GM21381 (cell line): Measurements from ENCODE around the gene UNC13A.

ENCODE experiments used
- ATAC-seq: cut with Tn5 transposase; IDR thresholded peaks from one replicate; pipeline ENCODE4 v1.9.1; 2021; ENCODE audit warnings: mild to moderate bottlenecking, moderate library complexity; ENCODE audit not compliant: unreplicated experiment

UNC13A gene

DNA sequence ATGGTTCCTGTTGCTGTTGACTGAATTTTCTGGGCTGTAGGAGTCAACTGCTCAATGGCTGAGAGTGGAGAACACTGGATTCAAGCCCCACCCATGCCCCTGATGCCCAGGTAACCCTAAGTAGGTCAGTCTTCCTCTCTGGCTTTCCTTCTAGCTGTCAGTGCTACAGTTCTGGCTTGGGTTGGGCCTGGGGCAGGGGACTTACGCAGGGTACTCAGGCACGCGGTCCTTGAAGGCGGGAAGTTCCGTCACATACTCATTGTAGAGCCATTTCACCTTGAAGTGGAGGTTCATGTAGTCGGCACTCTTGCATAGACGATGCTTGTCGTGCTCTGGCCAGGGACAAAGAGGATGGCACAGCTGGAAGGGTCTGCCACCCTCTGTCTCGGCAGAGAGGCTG lies 55.6 kb downstream of the UNC13A start:
- ATAC-seq: no peak

DNA sequence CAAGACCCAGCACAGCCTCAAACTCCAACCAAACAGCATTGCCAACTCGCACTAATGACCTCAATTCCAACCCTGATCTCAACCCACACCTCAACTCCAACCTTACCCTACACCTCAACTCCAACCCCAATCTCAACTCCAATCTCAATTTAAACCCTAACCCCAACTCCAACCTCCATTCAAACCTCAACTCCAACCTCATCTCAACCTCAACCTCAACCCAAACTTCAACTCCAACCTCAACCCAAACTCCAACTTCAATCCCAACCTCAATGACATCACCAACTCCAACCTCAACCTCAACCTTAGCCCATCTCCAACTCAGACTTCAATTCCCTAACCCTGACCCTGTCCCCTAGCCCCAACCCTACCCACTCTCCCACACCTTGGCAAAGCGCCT lies 58.4 kb downstream of the UNC13A start:
- no peak for ATAC-seq

GRCh38 chr19:17627921-17628320 lies 60.2 kb downstream of the UNC13A start:
- ATAC-seq: no peak

DNA sequence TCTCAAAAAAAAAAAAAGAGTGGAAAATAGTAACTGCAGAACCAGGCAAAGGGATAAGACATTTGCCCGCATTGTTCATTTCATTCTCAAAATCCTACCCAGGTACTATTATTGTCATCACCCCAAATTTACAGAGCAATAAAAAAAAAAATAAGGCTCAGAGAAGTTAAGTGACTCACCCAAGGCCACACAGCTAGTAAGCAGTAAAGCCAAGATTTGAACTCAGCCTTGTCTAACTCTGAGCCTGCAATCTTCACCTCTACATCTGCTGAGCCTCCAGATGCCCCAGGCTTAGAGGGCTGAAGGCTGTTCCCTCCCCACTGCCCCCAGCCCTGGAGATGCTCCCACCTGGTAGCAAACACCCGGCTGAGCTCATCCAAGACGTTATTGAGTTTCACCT lies 61.0 kb downstream of the UNC13A start:
- no peak for ATAC-seq

GRCh38 chr19:17626456-17627015 lies 61.6 kb downstream of the UNC13A start:
- no peak for ATAC-seq

DNA sequence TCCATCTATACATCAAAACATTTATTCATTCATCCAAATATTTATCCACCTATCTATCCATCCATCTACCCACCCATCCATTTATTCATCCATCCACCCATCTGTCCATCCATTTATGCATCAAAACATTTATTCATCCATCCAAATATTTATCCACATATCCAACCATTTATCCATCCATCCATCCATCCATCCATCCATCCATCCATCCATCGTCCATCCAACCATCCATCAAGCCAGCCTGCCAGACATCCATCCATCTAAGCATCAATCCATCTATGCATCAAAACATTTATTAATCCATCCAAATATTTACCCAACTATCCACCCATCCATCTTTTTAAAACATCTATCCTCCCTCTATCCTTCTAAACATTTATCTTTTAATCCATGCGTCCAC lies 62.2 kb downstream of the UNC13A start:
- no peak for ATAC-seq

DNA sequence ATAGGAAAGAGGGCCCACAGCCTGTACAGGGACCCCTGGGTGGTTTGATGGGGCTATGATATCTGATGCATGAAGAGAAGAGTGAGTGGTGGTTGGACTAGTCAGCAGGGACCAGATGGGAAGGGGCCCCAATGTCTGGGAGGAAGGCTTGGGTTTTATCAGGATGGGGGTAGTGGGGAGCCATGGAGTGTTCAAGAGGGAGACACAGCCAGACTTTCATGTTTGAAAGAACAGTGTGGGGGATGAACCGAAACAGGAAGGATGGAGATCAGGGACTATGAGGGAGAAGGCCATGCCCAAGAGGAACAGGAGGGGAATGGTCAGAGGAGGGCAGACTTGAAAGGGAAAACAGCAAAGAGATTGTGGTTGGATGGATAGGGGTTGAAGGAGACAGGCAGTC lies 63.1 kb downstream of the UNC13A start:
- ATAC-seq: no peak

GRCh38 chr19:17624314-17624991 lies 63.7 kb downstream of the UNC13A start:
- no peak for ATAC-seq

DNA sequence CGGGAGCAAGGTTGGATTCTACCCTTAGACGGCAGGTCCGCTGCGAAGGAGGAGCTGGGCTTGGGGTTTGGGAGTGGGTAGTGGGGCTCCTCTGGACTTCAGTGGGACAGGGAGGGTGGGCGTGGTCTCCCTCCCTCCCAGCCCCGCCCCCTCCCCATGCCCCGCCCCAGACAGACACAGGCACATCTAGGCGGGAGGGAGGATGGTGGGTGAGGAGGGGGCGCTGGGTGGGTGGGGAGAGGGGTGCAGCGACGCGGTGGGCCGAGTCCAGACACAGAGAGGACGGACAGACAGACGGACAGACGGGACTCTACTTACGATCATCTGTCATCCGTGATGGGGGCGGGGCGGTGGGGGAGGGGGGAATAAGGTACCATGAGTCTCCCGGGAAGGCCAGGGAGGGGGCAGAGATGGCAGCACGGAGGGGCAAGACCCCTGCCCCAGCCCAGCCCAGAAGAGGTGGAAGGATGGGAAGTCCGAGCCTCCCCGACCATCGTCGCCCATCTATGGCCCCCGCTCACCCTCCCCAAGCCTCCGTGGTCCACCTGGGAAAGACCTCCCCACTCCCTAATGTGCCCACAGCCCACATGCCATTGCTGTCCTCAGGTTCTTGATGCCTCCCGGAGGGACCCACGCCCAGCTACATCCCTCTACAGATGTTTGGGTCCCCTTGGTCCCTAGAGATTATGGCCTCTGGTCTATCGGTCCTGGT lies 64.8 kb downstream of the UNC13A start:
- no peak for ATAC-seq

DNA sequence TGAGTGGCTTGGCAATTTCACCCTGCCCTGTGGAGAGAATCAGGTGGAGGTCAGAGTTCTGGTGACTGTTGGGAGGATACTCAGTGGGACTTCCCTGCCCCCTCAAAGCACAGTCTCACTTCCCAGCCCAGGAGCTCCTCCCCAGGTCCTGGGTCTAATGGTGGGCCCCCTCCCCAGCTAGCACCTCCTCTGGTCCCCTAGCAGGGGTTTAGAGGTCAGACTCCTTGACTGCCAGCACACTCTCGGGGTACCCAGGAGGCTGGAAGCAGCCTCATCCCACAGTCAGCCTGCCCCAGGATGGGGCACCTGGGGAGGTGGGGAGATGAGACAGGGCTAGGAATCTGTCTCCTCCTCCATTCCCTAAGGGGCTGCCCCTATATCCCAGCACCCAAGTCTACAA lies 67.5 kb downstream of the UNC13A start:
- ATAC-seq: no peak

GRCh38 chr19:17618936-17619335 lies 69.2 kb downstream of the UNC13A start:
- no peak for ATAC-seq

- ATAC-seq: no peak
Measured at GRCh38 chr19:17618281-17618903, 69.8 kb downstream of the UNC13A start.

- ATAC-seq: no peak
Measured at GRCh38 chr19:17617807-17618192, 70.4 kb downstream of the UNC13A start.

DNA sequence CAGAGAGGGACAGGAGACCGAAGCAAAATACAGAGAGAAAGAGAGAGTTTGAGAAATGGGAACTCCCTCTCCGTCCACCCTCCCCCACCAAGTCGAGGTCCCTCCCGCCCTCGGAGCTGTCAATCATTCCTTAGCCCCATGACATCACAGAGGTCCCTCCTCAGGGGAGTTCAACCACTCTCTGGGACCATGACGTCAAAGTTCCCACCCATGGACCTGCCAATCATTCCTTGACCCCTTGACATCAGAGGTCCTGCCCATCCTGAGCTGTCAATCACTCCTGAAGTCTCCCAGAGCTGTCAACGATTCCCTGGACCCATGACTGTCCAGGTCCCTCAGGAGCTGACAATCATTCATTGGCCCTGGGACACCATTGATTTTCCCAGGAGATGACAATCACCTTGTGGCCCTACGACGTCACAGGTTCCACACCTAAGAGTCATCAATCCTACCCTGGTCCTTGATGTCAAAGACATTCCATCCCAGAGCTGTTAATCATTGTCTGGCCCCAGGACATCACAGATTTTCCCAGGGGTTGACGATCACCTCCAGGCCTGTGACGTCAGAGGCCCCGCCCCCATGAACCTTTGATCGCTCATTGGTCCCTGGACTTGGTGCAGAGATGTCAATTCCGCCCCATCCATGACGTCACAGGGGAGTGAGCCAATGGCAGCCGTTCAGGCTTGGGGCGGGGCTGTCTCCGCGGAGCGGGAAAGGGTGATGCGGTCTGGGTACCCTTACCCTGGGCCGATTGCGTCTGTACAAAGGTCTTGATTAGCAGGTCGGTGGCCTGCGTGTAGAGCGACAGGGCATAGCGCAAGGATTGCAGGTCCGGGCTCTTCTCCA lies 71.0 kb downstream of the UNC13A start:
- no peak for ATAC-seq

- ATAC-seq: no peak
Measured at GRCh38 chr19:17616686-17616960, 71.5 kb downstream of the UNC13A start.

- no peak for ATAC-seq
Measured at GRCh38 chr19:17615889-17616685, 72.1 kb downstream of the UNC13A start.

DNA sequence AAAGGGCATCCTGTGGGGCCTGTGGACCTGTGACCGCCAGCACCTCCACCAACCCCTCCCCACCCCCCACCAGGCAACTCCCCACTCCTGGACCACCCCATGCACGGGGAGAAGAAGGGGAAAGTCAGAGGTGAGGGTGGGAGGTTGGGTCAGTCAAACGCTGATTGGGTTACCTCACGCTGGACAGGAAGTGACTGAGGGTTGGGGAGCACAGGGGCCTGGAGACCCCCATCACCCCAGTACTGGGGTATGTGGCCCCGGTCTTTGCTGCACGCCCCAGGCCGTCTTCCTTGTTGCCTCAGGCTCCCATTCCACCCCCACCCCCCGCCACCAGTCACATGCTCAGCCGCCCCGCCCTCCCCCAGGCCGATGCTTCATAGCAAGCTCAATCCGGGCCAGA lies 73.7 kb downstream of the UNC13A start:
- ATAC-seq: no peak

DNA sequence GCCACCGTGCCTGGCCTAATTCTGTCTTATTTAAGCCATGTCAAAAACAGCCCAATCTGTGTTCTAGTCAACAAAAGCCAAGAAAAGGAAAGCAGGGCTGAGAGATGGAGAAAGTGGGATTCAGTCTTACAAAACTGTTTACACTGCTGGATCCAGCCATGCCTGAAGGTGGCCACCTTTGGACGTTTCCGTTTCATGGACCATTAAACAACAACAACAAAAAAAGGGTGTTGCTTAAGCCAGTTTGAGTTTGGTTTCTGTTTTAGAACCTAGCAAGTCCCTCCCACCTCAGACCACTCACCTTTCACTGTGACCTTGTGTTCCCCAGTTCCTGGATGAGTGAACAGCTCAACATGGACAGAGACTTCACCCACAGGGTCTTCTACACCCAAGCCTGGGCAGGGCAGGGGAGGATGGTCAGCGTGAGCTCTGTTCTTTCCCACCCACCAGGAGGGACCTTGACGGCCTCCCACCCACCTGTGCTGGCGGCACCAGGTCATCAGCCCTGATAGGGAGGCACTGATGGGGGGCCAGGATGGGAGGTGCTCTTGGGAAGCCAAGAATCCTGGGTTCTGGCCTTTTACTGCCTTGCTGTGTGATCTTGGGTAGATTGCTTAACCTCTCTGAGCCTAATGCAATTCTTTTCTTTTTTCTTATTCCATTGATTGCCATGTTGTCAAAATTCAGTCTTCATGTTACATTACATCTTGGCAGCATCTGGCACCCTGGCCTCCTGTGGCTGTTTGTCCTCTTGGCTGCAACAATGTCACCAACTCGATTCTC lies 76.5 kb downstream of the UNC13A start:
- no peak for ATAC-seq

GRCh38 chr19:17610384-17610783 lies 77.8 kb downstream of the UNC13A start:
- no peak for ATAC-seq

- no peak for ATAC-seq
Measured at GRCh38 chr19:17607936-17608335, 80.2 kb downstream of the UNC13A start.
